Pancreas (tissue), 10 donors: ENCODE data around the gene RCSD1. TPM values are rescaled to one million over a fixed set of nuclear protein-coding genes. Genes with fewer than 3 reads are reported as not detected.

Source experiments
- ATAC-seq, 4 donors: fragments of 200-7000 bp; cut with Tn5 transposase; one replicate each; pipeline versions ENCODE4 v1.8.0 to v1.9.1; 2020; ENCODE audit warnings: mild to moderate bottlenecking in 4 of 4, moderate library complexity in 4 of 4
- DNase-seq, 6 donors: peaks; one replicate each; pipeline ENCODE4 v3.0.0-alpha.2; 2020
- FAIRE-seq: peaks from 2 replicates; lab custom pipeline; 2012; peaks lifted over from hg19 to GRCh38; lab: Jason Lieb, UNC
- H3K27ac ChIP-seq, 4 donors: fragments of 200-600 bp; sonication (generic); 1 replicate in 3 of 4; 2 replicates in 1 of 4; pipeline versions ENCODE4 v1.5.0 to v1.8.0; 2020
- H3K27me3 ChIP-seq, 4 donors: fragments of 200-600 bp; one replicate each; pipeline ENCODE4 v1.8.0; 2021
- H3K36me3 ChIP-seq, 3 donors: fragments of 200-600 bp; sonication (generic) in 1 of 3; one replicate each; pipeline versions ENCODE4 v1.5.0 to v1.8.0; 2020 to 2021
- H3K4me1 ChIP-seq, 3 donors: fragments of 200-600 bp; one replicate each; pipeline ENCODE4 v1.8.0; 2021
- H3K4me3 ChIP-seq, 4 donors: fragments of 200-600 bp; sonication (generic) in 2 of 4; one replicate each; pipeline versions ENCODE4 v1.5.0 to v1.8.0; 2020 to 2021
- H3K9me3 ChIP-seq, 4 donors: fragments of 200-600 bp; one replicate each; pipeline ENCODE4 v1.8.0; 2021
- CTCF ChIP-seq, 4 donors: fragments of 200-600 bp; sonication (generic) in 3 of 4; IDR thresholded peaks; one replicate each; pipeline versions ENCODE4 v1.5.0 to v1.8.0; 2021; ENCODE audit warnings: antibody characterized with exemption in 4 of 4
- WGBS, 2 donors: extraction: QIAGEN DNeasy Blood & Tissue Kit; methylation state at CpG; one replicate each; pipeline ENCODE4 v1.1.7; 2013; 5-methylcytosine and 5-hydroxymethylcytosine counted together
- intact Hi-C, 3 donors: fragments of 100-400 bp; cut with DNase I; formaldehyde crosslinking; loops; one replicate each; pipeline versions ENCODE4 v1.11.1 to v1.14.2; 2022
- polyA plus RNA-seq, 2 donors: library from polyadenylated mRNA; stranded (reverse); fragments of 200-250 nt; gene quantifications; one replicate each; pipeline ENCODE4 v1.2.3, GENCODE V29; 2013
- total RNA-seq, 6 donors: library from RNA; stranded (reverse); fragmentation: NEBNext Ultra II Directional in 4 of 6; extraction: Animal tissue kit (Norgen Biotek cat#: 25700) in 4 of 6; gene quantifications; one replicate each; pipeline versions ENCODE4 v1.2.1 to v1.2.4, GENCODE V29; 2021 to 2023
- donor health status: healthy with polysubstance abuse.
- donor health status: DM: no; HTN: no; CAD: no; lungs with moderate emphysema.
- donor health status: DM: no; HTN: no; CAD: no.
- donor health status: control.
- donor health status: control.
- donor health status: Bipolar disorder and iron deficiency.
- donor health status: DM: yes; HTN: yes; CAD: no.
- donor health status: DM: no; HTN: no; CAD: no.
- donor health status: DM: no; HTN: no; CAD: no.
- donor health status: DM: yes; HTN: yes; CAD: no.

RCSD1 gene
- total and polyA plus RNA-seq, 8 donors, result 0.59 to 6.7 (median 1.6) TPM

- DNase-seq (no peak), ATAC-seq (no peak), FAIRE-seq (no peak)
- Histone ChIP-seq H3K36me3 (no peaks in the 10 kb centered on the region), H3K4me1 (peaks cover 0 to 7% (median 2%) of the 10 kb centered on the region in 3 donors), H3K27ac (no peak overlapping the region), H3K9me3 (no peaks in the 10 kb centered on the region), H3K27me3 (no peaks in the 10 kb centered on the region), H3K4me3 (no peak overlapping the region)
- TF ChIP-seq CTCF (IDR thresholded peaks at IDR 0.05), result no peak
- WGBS, 2 donors, result 97 to 99% methylated on average over 8 of the region's 8 CpGs
- intact Hi-C loops, result loop anchor here in 1 of 3 donors (10.0 kb wide), 1 partner anchor 76 kb away; no protein-coding TSS in a partner anchor
Observed at GRCh38 chr1:167728818-167729410, 98.9 kb downstream of the RCSD1 start.

GRCh38 chr1:167734227-167734626 is 104.2 kb downstream of the RCSD1 start:
- TF ChIP-seq CTCF (IDR thresholded peaks at IDR 0.05), result no peak
- DNase-seq, result no peak
- no peak overlapping the region for H3K27ac ChIP-seq
- H3K36me3 ChIP-seq, result no peaks in the 10 kb centered on the region
- H3K27me3 ChIP-seq, result no peaks in the 10 kb centered on the region
- ATAC-seq, result no peak
- no peak overlapping the region for H3K4me3 ChIP-seq
- FAIRE-seq, result no peak
- intact Hi-C loops, result no loop called here
- H3K9me3 ChIP-seq, result no peaks in the 10 kb centered on the region
- WGBS, 2 donors, result 94 to 98% methylated on average over 4 of the region's 4 CpGs
- H3K4me1 ChIP-seq, result peaks cover 0 to 5% (median 0%) of the 10 kb centered on the region in 3 donors

GRCh38 chr1:167734841-167735240 is 104.8 kb downstream of the RCSD1 start:
- no peak overlapping the region for H3K4me3 ChIP-seq
- FAIRE-seq (no peak), ATAC-seq (no peak), DNase-seq (no peak)
- H3K36me3 ChIP-seq, result no peaks in the 10 kb centered on the region
- WGBS, 2 donors, result 91 to 93% methylated on average over 1 of the region's 1 CpG
- no peaks in the 10 kb centered on the region for H3K9me3 ChIP-seq
- intact Hi-C loops, result no loop called here
- H3K27ac ChIP-seq, result no peak overlapping the region
- H3K4me1 ChIP-seq, result peaks cover 0 to 5% (median 0%) of the 10 kb centered on the region in 3 donors
- no peak for TF ChIP-seq CTCF (IDR thresholded peaks at IDR 0.05)
- H3K27me3 ChIP-seq, result no peaks in the 10 kb centered on the region

- peak in 1 of 4 donors; percentile 25 for ATAC-seq
Observed at GRCh38 chr1:167737169-167737568, 107.1 kb downstream of the RCSD1 start.

More at GRCh38 chr1:167737169-167737568, 107.1 kb downstream of the RCSD1 start:
- Histone ChIP-seq H3K27me3 (no peaks in the 10 kb centered on the region), H3K9me3 (no peaks in the 10 kb centered on the region), H3K36me3 (no peaks in the 10 kb centered on the region), H3K27ac (no peak overlapping the region), H3K4me1 (peaks cover 0 to 5% (median 0%) of the 10 kb centered on the region in 3 donors), H3K4me3 (no peak overlapping the region)
- intact Hi-C loops, result no loop called here
- DNase-seq (no peak), FAIRE-seq (no peak)
- WGBS, 2 donors, result 87 to 92% methylated on average over 4 of the region's 4 CpGs
- no peak for TF ChIP-seq CTCF (IDR thresholded peaks at IDR 0.05)
